Neural crest cell (in vitro differentiated cells): Measurements from ENCODE around the gene CHIC2. TPM values are rescaled to one million over a fixed set of nuclear protein-coding genes. Genes with fewer than 3 reads are reported as not detected.

Experiments used
- DNase-seq: peaks from one replicate; pipeline ENCODE4 v3.0.0; 2021; ENCODE audit warnings: low read depth, mixed read lengths, low spot score
- H3K27ac Mint-ChIP-seq: one replicate; pipeline ENCODE4 v1.8.0; 2021; ENCODE audit warnings: mild to moderate bottlenecking, mixed read lengths; ENCODE audit not compliant: unreplicated experiment
- H3K27me3 Mint-ChIP-seq: 2 replicates; pipeline ENCODE4 v1.8.0; 2021; ENCODE audit warnings: low read depth, mild to moderate bottlenecking, mixed read lengths
- H3K36me3 Mint-ChIP-seq: 2 replicates; pipeline ENCODE4 v1.8.0; 2021; ENCODE audit warnings: low read depth, mild to moderate bottlenecking, mixed read lengths
- H3K4me1 Mint-ChIP-seq: 2 replicates; pipeline ENCODE4 v1.8.0; 2021; ENCODE audit warnings: mixed read lengths
- H3K4me3 Mint-ChIP-seq: one replicate; pipeline ENCODE4 v1.8.0; 2021; ENCODE audit warnings: mild to moderate bottlenecking, mixed read lengths
- H3K9me3 Mint-ChIP-seq: 2 replicates; pipeline ENCODE4 v1.8.0; 2021; ENCODE audit warnings: mixed read lengths
- CTCF ChIP-seq: fragments of 200-600 bp; sonication (generic); conservative IDR thresholded peaks from 2 replicates; pipeline ENCODE4 v1.5.0; 2021; ENCODE audit warnings: antibody characterized with exemption, mild to moderate bottlenecking
- total RNA-seq: library from RNA; stranded (reverse); gene quantifications from 2 replicates; pipeline ENCODE4 v1.2.1, GENCODE V29; 2021

CHIC2 gene
- total RNA-seq, 1 donor from 2014 or later = 9.5 TPM

- no peak for TF ChIP-seq CTCF
- no peak for DNase-seq
- peak overlapping the region; percentile 2 for H3K4me3 Mint-ChIP-seq
- H3K4me1 Mint-ChIP-seq = peaks cover 24% of the 10 kb centered on the region
- no peak overlapping the region for H3K27ac Mint-ChIP-seq
- no peaks in the 10 kb centered on the region for H3K36me3 Mint-ChIP-seq
- H3K9me3 Mint-ChIP-seq = no peaks in the 10 kb centered on the region
- peaks cover 67% of the 10 kb centered on the region for H3K27me3 Mint-ChIP-seq
Measured at GRCh38 chr4:54015423-54016030, 48.9 kb downstream of the CHIC2 start.

- H3K4me3 Mint-ChIP-seq = no peak overlapping the region
Measured at GRCh38 chr4:54014666-54015160, 49.7 kb downstream of the CHIC2 start.

GRCh38 chr4:54011201-54011600, 53.2 kb downstream of the CHIC2 start:
- Mint-ChIP-seq H3K27ac (no peak overlapping the region), H3K4me1 (peaks cover 16% of the 10 kb centered on the region), H3K9me3 (no peaks in the 10 kb centered on the region), H3K4me3 (no peak overlapping the region), H3K36me3 (no peaks in the 10 kb centered on the region), H3K27me3 (peaks cover 79% of the 10 kb centered on the region)
- TF ChIP-seq CTCF = no peak
- DNase-seq = no peak

More at GRCh38 chr4:54014666-54015160, 49.7 kb downstream of the CHIC2 start:
- Mint-ChIP-seq H3K27ac (no peak overlapping the region), H3K4me1 (peaks cover 24% of the 10 kb centered on the region), H3K27me3 (peaks cover 75% of the 10 kb centered on the region), H3K9me3 (no peaks in the 10 kb centered on the region), H3K36me3 (no peaks in the 10 kb centered on the region)
- no peak for DNase-seq
- TF ChIP-seq CTCF = no peak

GRCh38 chr4:54006755-54007154, 57.6 kb downstream of the CHIC2 start:
- no peaks in the 10 kb centered on the region for H3K9me3 Mint-ChIP-seq
- H3K27ac Mint-ChIP-seq = no peak overlapping the region
- H3K4me3 Mint-ChIP-seq = no peak overlapping the region
- peaks cover 75% of the 10 kb centered on the region for H3K27me3 Mint-ChIP-seq
- H3K4me1 Mint-ChIP-seq = peaks cover 9% of the 10 kb centered on the region
- TF ChIP-seq CTCF = no peak
- peaks cover 6% of the 10 kb centered on the region for H3K36me3 Mint-ChIP-seq
- no peak for DNase-seq

- no peak overlapping the region for H3K27ac Mint-ChIP-seq
- H3K4me1 Mint-ChIP-seq = peaks cover 14% of the 10 kb centered on the region
- peaks cover 79% of the 10 kb centered on the region for H3K27me3 Mint-ChIP-seq
- H3K9me3 Mint-ChIP-seq = no peaks in the 10 kb centered on the region
- peaks cover 9% of the 10 kb centered on the region for H3K36me3 Mint-ChIP-seq
- H3K4me3 Mint-ChIP-seq = no peak overlapping the region
- no peak for TF ChIP-seq CTCF
- no peak for DNase-seq
Measured at GRCh38 chr4:54005475-54005874, 58.9 kb downstream of the CHIC2 start.
